Measurements from ENCODE around the gene PTPRD. TPM values are rescaled to one million over a fixed set of nuclear protein-coding genes. Genes with fewer than 3 reads are reported as not detected.

PTPRD gene
- total RNA-seq, 2 donors from 2014 or later: 97.4 to 101 TPM

GRCh38 chr9:9223175-9223574 is 1389.6 kb downstream of the PTPRD start:
- no peak overlapping the region for H3K27ac ChIP-seq (ENCODE audit: low read depth, low read length)
- DNase-seq: no peak
- no peaks in the 10 kb centered on the region for H3K36me3 ChIP-seq (ENCODE audit: control insufficient read depth, insufficient read depth, low read length)
- H3K4me1 ChIP-seq (ENCODE audit: control insufficient read depth, insufficient read depth, low read length): no peaks in the 10 kb centered on the region
- H3K36me3 Mint-ChIP-seq (ENCODE audit: low read depth): no peaks in the 10 kb centered on the region
- peaks cover 4% of the 10 kb centered on the region for H3K4me1 Mint-ChIP-seq
- H3K27me3 Mint-ChIP-seq (ENCODE audit: insufficient read depth): peaks cover 2% of the 10 kb centered on the region
- H3K27me3 ChIP-seq (ENCODE audit: control insufficient read depth, insufficient read depth, low read length, poor library complexity, severe bottlenecking): peaks cover 3% of the 10 kb centered on the region
- no peak for TF ChIP-seq CTCF (conservative IDR thresholded peaks at IDR 0.05)
- peaks cover 30% of the 10 kb centered on the region for H3K9me3 ChIP-seq (ENCODE audit: control insufficient read depth, low read length)
- no peak overlapping the region for H3K4me3 ChIP-seq (ENCODE audit: low read length)
- peaks cover 17% of the 10 kb centered on the region for H3K9me3 Mint-ChIP-seq
- H3K9ac ChIP-seq (ENCODE audit: extremely low read depth, low read length, poor library complexity, severe bottlenecking): no peak overlapping the region
- no peak overlapping the region for H3K4me3 Mint-ChIP-seq
- no peak overlapping the region for H3K27ac Mint-ChIP-seq

GRCh38 chr9:9222730-9223129 is 1390.1 kb downstream of the PTPRD start:
- H3K9me3 ChIP-seq (ENCODE audit: control insufficient read depth, low read length): peaks cover 25% of the 10 kb centered on the region
- no peaks in the 10 kb centered on the region for H3K36me3 Mint-ChIP-seq (ENCODE audit: low read depth)
- peaks cover 16% of the 10 kb centered on the region for H3K9me3 Mint-ChIP-seq
- no peak overlapping the region for H3K4me3 Mint-ChIP-seq
- H3K27ac Mint-ChIP-seq: no peak overlapping the region
- no peak overlapping the region for H3K27ac ChIP-seq (ENCODE audit: low read depth, low read length)
- peaks cover 4% of the 10 kb centered on the region for H3K4me1 Mint-ChIP-seq
- no peak for TF ChIP-seq CTCF (conservative IDR thresholded peaks at IDR 0.05)
- peaks cover 3% of the 10 kb centered on the region for H3K27me3 ChIP-seq (ENCODE audit: control insufficient read depth, insufficient read depth, low read length, poor library complexity, severe bottlenecking)
- peaks cover 2% of the 10 kb centered on the region for H3K27me3 Mint-ChIP-seq (ENCODE audit: insufficient read depth)
- no CpG with 5 or more reads among the region's 1 CpG for WGBS, 2 experiments (ENCODE audit: insufficient coverage in 1 of 2, insufficient read length in 1 of 2)
- no peak overlapping the region for H3K4me3 ChIP-seq (ENCODE audit: low read length)
- H3K9ac ChIP-seq (ENCODE audit: extremely low read depth, low read length, poor library complexity, severe bottlenecking): no peak overlapping the region
- H3K4me1 ChIP-seq (ENCODE audit: control insufficient read depth, insufficient read depth, low read length): no peaks in the 10 kb centered on the region
- no peaks in the 10 kb centered on the region for H3K36me3 ChIP-seq (ENCODE audit: control insufficient read depth, insufficient read depth, low read length)
- no peak for DNase-seq

- no peak for DNase-seq
- 92% methylated on average over 2 of the region's 2 CpGs; no CpG with 5 or more reads in 1 of the 2 experiments for WGBS, 2 experiments (ENCODE audit: insufficient coverage in 1 of 2, insufficient read length in 1 of 2)
- Histone ChIP-seq H3K27ac (ENCODE audit: low read depth, low read length) (no peak overlapping the region), H3K36me3 (ENCODE audit: control insufficient read depth, insufficient read depth, low read length) (no peaks in the 10 kb centered on the region), H3K9me3 (ENCODE audit: control insufficient read depth, low read length) (no peaks in the 10 kb centered on the region), H3K27me3 (ENCODE audit: control insufficient read depth, insufficient read depth, low read length, poor library complexity, severe bottlenecking) (no peaks in the 10 kb centered on the region), H3K4me1 (ENCODE audit: control insufficient read depth, insufficient read depth, low read length) (no peaks in the 10 kb centered on the region), H3K4me3 (ENCODE audit: low read length) (no peak overlapping the region), H3K9ac (ENCODE audit: extremely low read depth, low read length, poor library complexity, severe bottlenecking) (no peak overlapping the region)
- Mint-ChIP-seq H3K36me3 (ENCODE audit: low read depth) (no peaks in the 10 kb centered on the region), H3K4me1 (no peaks in the 10 kb centered on the region), H3K9me3 (no peaks in the 10 kb centered on the region), H3K27me3 (ENCODE audit: insufficient read depth) (no peaks in the 10 kb centered on the region), H3K27ac (no peak overlapping the region), H3K4me3 (no peak overlapping the region)
- TF ChIP-seq CTCF (conservative IDR thresholded peaks at IDR 0.05): no peak
Observed at GRCh38 chr9:9216934-9217333, 1395.9 kb downstream of the PTPRD start.

Measured in endodermal cell (in vitro differentiated cells).